ENCODE results near the gene FOXL2.

Gene FOXL2

GRCh38 chr3:138909904-138910303 lies 37.0 kb downstream of the FOXL2 start:
- no peak for DNase-seq (ENCODE audit: low read depth, low spot score)
- no peak overlapping the region for H3K4me3 ChIP-seq (ENCODE audit: low read length)

GRCh38 chr3:138908846-138909245 lies 38.1 kb downstream of the FOXL2 start:
- DNase-seq (ENCODE audit: low read depth, low spot score), result no peak

GRCh38 chr3:138907539-138907938 lies 39.4 kb downstream of the FOXL2 start:
- DNase-seq (ENCODE audit: low read depth, low spot score), result no peak
- H3K4me3 ChIP-seq (ENCODE audit: low read length), result no peak overlapping the region

More at GRCh38 chr3:138908846-138909245, 38.1 kb downstream of the FOXL2 start:
- no peak overlapping the region for H3K4me3 ChIP-seq (ENCODE audit: low read length)

GRCh38 chr3:138902171-138902570 lies 44.8 kb downstream of the FOXL2 start:
- DNase-seq (ENCODE audit: low read depth, low spot score), result no peak
- H3K4me3 ChIP-seq (ENCODE audit: low read length), result no peak overlapping the region

DNA sequence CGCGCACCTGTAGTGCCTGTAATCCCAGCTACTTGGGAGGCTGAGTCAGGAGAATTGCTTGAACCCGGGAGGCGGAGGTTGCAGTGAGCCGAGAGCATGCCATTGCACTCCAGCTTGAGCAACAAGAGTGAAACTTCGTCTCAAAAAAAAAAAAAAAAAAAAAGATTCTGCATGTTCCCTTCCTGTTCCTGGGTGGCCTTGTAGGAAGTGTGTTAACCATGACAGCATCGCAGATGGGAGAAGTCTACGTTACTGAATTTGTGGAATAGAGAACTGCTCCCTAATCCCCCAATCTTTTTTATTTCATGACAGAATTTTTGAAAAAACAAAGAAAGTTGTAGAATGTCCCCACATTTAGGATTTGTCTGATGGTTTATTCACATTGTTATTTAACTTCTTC lies 45.4 kb downstream of the FOXL2 start:
- no peak for DNase-seq (ENCODE audit: low read depth, low spot score)
- H3K4me3 ChIP-seq (ENCODE audit: low read length), result no peak overlapping the region

DNA sequence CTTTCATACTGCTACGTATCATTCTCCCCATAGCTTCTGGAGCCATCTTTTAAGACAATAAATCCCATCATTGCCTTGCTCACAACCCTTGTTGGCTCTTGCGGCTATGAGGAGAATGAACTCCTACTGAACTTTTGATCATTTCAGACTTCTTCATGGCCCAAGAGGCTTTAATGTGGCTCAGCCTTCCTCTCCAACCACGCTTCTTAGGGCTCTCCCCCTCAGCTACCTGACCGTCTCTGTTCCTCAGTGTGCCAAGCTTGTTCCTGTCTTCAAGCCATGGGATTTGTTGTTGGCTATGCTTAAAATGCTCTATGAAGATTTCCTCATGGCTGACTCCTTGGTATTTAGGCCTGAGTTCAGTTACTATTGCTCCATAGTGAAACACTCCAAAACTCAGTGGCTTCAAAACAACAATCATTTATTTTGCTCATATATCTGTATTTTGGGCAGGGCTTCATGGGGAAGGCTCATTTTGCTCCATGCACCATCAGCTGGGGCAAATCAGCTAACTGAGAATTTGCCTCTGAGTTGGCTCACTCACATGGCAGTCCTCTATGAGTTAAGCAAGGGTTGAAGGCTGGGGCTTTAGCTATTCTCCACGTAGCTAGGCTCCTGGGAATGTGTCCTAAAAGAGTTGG lies 47.5 kb downstream of the FOXL2 start:
- no peak for DNase-seq (ENCODE audit: low read depth, low spot score)
- H3K4me3 ChIP-seq (ENCODE audit: low read length), result no peak overlapping the region

GRCh38 chr3:138898708-138899107 lies 48.2 kb downstream of the FOXL2 start:
- H3K4me3 ChIP-seq (ENCODE audit: low read length), result no peak overlapping the region
- DNase-seq (ENCODE audit: low read depth, low spot score), result no peak

GRCh38 chr3:138898301-138898700 lies 48.6 kb downstream of the FOXL2 start:
- DNase-seq (ENCODE audit: low read depth, low spot score), result no peak
- H3K4me3 ChIP-seq (ENCODE audit: low read length), result no peak overlapping the region

Data from Jurkat, Clone E6-1 (cell line).